Measurements from ENCODE around the gene ECE1.

- no peak for TF ChIP-seq CTCF (IDR thresholded peaks at IDR 0.05)
- TF ChIP-seq POLR2AphosphoS5 (IDR thresholded peaks at IDR 0.05; ENCODE audit: low read depth, low read length), result no peak
- no peak for TF ChIP-seq REST (IDR thresholded peaks at IDR 0.05; ENCODE audit: insufficient read depth in 1 of 2, low read depth in 2 of 2, low read length in 1 of 2)
Measured at GRCh38 chr1:21188235-21188634, 102.0 kb downstream of the ECE1 start.
